Fibroblast of lung (primary cell): Measurements from ENCODE around the gene DLK2. TPM values are rescaled to one million over a fixed set of nuclear protein-coding genes. Genes with fewer than 3 reads are reported as not detected.
"Not testable (repeated sequence)": the region's sequence is repeated elsewhere in the genome, so short reads cannot be mapped to it uniquely, and the experiment has no call there.

ENCODE experiments used
- DNase-seq, 2 donors: peaks; one replicate each; pipeline versions ENCODE4 v3.0.0 to v3.0.0-alpha.2; 2010; ENCODE audit warnings: low read depth in 2 of 2
- H2AFZ ChIP-seq: 2 replicates; pipeline ENCODE4 v1.5.1; 2012; ENCODE audit warnings: low read length, control low read depth, inconsistent platforms
- H3K27ac ChIP-seq: 2 replicates; pipeline ENCODE4 v1.5.1; 2011; ENCODE audit warnings: low read length, control low read depth; ENCODE audit not compliant: insufficient read depth
- H3K27me3 ChIP-seq: 2 replicates; pipeline ENCODE4 v1.5.1; 2011; ENCODE audit warnings: mild to moderate bottlenecking, low read length; ENCODE audit not compliant: control insufficient read depth, insufficient read depth
- H3K36me3 ChIP-seq: 2 replicates; pipeline ENCODE4 v1.5.1; 2011; ENCODE audit warnings: low read length; ENCODE audit not compliant: control insufficient read depth, insufficient read depth
- H3K4me1 ChIP-seq: 2 replicates; pipeline ENCODE4 v1.5.1; 2011; ENCODE audit warnings: low read length; ENCODE audit not compliant: control insufficient read depth, insufficient read depth; ENCODE audit errors: extremely low read depth
- H3K4me2 ChIP-seq: 2 replicates; pipeline ENCODE4 v1.5.1; 2011; ENCODE audit warnings: low read length, control low read depth; ENCODE audit not compliant: insufficient read depth; ENCODE audit errors: extremely low read depth
- H3K4me3 ChIP-seq, 4 experiments: fragments of 200-600 bp in 1 of 4; sonication (generic) in 1 of 4; replicated peaks in 1 of 4; 2 replicates each; pipeline ENCODE4 v1.5.1; 2011 to 2016; ENCODE audit warnings: low read length in 4 of 4, low read depth in 3 of 4, mild to moderate bottlenecking in 3 of 4, control low read depth in 2 of 4, inconsistent platforms in 1 of 4, mixed read lengths in 1 of 4; ENCODE audit not compliant: insufficient read depth in 1 of 4; ENCODE audit errors: control extremely low read depth in 1 of 4
- H3K79me2 ChIP-seq: 2 replicates; pipeline ENCODE4 v1.5.1; 2012; ENCODE audit warnings: mild to moderate bottlenecking, low read length, inconsistent platforms; ENCODE audit not compliant: control insufficient read depth, insufficient read depth
- H3K9ac ChIP-seq: 2 replicates; pipeline ENCODE4 v1.5.1; 2011; ENCODE audit warnings: mild to moderate bottlenecking, low read length, control low read depth; ENCODE audit not compliant: insufficient read depth
- H3K9me3 ChIP-seq: 2 replicates; pipeline ENCODE4 v1.5.1; 2012; ENCODE audit warnings: low read depth, low read length; ENCODE audit not compliant: control insufficient read depth, insufficient read depth
- H4K20me1 ChIP-seq: 2 replicates; pipeline ENCODE4 v1.5.1; 2011; ENCODE audit warnings: low read length; ENCODE audit not compliant: control insufficient read depth, insufficient read depth; ENCODE audit errors: extremely low read depth
- CTCF ChIP-seq, 2 donors: IDR thresholded peaks in 1 of 2; conservative IDR thresholded peaks in 1 of 2; 1 replicate in 1 of 2; 2 replicates in 1 of 2; pipeline ENCODE4 v1.5.1; 2011 to 2012; ENCODE audit warnings: low read length in 2 of 2, control low read depth in 1 of 2, inconsistent platforms in 1 of 2, low read depth in 1 of 2, mild to moderate bottlenecking in 1 of 2
- EZH2 ChIP-seq: IDR thresholded peaks from 2 replicates; pipeline ENCODE4 v1.5.1; 2012; ENCODE audit warnings: low read length, control low read depth, mild to moderate bottlenecking; ENCODE audit errors: missing control alignments
- polyA plus RNA-seq, 2 donors: library from polyadenylated mRNA; depleted of rRNA in 1 of 2; stranded (reverse) in 1 of 2; unstranded in 1 of 2; fragments of >200 nt; gene quantifications; 2 replicates each; pipeline ENCODE4 v1.2.1, GENCODE V29; 2011 to 2012; ENCODE audit warnings: missing spikeins in 1 of 2
- total RNA-seq: library from RNA; depleted of rRNA; stranded (reverse); fragments of >200 nt; gene quantifications from 2 replicates; pipeline ENCODE4 v1.2.1, GENCODE V29; 2014

The DLK2 gene
- total and polyA plus RNA-seq, 2 donors (not counting 1 experiment from before 2014, with no cell fraction given) = 0.17 to 0.23 TPM

DNA sequence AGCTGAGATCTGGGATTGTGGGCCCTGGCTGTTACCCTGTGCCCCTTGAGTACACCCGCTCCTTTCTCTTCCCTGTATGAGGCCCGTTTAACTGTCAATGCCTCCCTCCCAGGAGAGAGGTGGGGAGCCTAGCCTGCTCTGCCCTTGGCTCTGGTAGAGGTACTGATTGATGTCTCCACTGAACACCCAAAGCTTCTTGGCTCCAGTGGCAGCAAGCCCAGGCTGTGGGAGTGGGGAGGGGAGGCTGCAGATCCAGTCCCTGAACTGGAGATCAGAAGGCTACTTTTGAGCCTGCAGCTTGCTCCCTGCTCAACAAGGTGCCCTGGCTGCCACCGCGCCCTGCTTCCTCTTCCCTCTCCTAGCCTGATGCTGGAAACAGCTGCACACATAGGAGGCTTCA is 47.3 kb upstream of the DLK2 start:
- Histone ChIP-seq H4K20me1 (no peaks in the 10 kb centered on the region), H3K36me3 (peaks cover 27% of the 10 kb centered on the region), H3K9ac (no peak overlapping the region), H3K27ac (no peak overlapping the region), H3K4me3 (no peak overlapping the region), H3K9me3 (no peaks in the 10 kb centered on the region), H3K4me1 (no peaks in the 10 kb centered on the region), H3K79me2 (no peaks in the 10 kb centered on the region), H3K27me3 (no peaks in the 10 kb centered on the region), H3K4me2 (no peak overlapping the region), H2AFZ (no peak overlapping the region)
- TF ChIP-seq CTCF (conservative IDR thresholded peaks at IDR 0.05 in 1 of 2, IDR thresholded peaks at IDR 0.05 in 1 of 2; ENCODE audit: low read depth in 1 of 2, low read length in 2 of 2) (no peak), EZH2 (no peak)
- DNase-seq = no peak

GRCh38 chr6:43500921-43501320 is 45.6 kb upstream of the DLK2 start:
- no peaks in the 10 kb centered on the region for H3K79me2 ChIP-seq
- no peaks in the 10 kb centered on the region for H3K9me3 ChIP-seq
- no peak overlapping the region for H3K4me3 ChIP-seq
- peaks cover 27% of the 10 kb centered on the region for H3K36me3 ChIP-seq
- no peak overlapping the region for H3K9ac ChIP-seq
- TF ChIP-seq EZH2 (no peak), CTCF (conservative IDR thresholded peaks at IDR 0.05 in 1 of 2, IDR thresholded peaks at IDR 0.05 in 1 of 2; ENCODE audit: low read depth in 1 of 2, low read length in 2 of 2) (no peak)
- no peak for DNase-seq
- H3K4me2 ChIP-seq = no peak overlapping the region
- H3K27me3 ChIP-seq = no peaks in the 10 kb centered on the region
- H2AFZ ChIP-seq = no peak overlapping the region
- H3K27ac ChIP-seq = no peak overlapping the region
- peaks cover 11% of the 10 kb centered on the region for H3K4me1 ChIP-seq
- H4K20me1 ChIP-seq = no peaks in the 10 kb centered on the region

- H3K36me3 ChIP-seq = peaks cover 16% of the 10 kb centered on the region
- H2AFZ ChIP-seq = no peak overlapping the region
- no peak for DNase-seq
- TF ChIP-seq CTCF (conservative IDR thresholded peaks at IDR 0.05 in 1 of 2, IDR thresholded peaks at IDR 0.05 in 1 of 2; ENCODE audit: low read depth in 1 of 2, low read length in 2 of 2) = no peak
- TF ChIP-seq EZH2 = no peak
- peaks cover 16% of the 10 kb centered on the region for H3K4me1 ChIP-seq
- H3K9ac ChIP-seq = no peak overlapping the region
- no peaks in the 10 kb centered on the region for H3K27me3 ChIP-seq
- no peaks in the 10 kb centered on the region for H3K9me3 ChIP-seq
- no peak overlapping the region for H3K4me2 ChIP-seq
- no peak overlapping the region for H3K27ac ChIP-seq
- no peaks in the 10 kb centered on the region for H4K20me1 ChIP-seq
- peaks cover 3% of the 10 kb centered on the region for H3K79me2 ChIP-seq
- H3K4me3 ChIP-seq = no peak overlapping the region
Measured at GRCh38 chr6:43499028-43499815, 43.9 kb upstream of the DLK2 start.

DNA sequence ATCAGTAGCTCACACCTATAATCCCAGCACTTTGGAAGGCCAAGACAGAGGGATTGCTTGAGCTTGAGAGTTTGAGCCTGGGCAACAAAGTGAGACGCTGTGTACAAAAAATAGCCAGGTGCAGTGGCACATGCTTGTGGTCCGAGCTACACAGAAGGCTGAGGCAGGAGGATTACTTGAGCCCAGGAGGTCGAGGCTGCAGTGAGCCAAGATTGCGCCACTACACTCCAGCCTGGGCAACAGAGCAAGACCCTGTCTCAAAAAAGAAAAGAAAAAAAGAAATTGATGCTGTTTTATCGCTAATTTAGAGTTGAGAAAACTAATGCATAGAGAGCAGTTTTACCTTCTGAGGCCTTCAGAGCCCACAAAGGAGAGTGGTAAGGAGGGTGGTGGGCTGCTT is 42.9 kb upstream of the DLK2 start:
- H3K27ac ChIP-seq = not testable (repeated sequence)
- H3K4me1 ChIP-seq = peaks cover 16% of the 10 kb centered on the region
- peaks cover 13% of the 10 kb centered on the region for H3K36me3 ChIP-seq

More for the DNA sequence above, 42.9 kb upstream of the DLK2 start:
- not testable (repeated sequence) for H3K9me3 ChIP-seq, H3K27me3 ChIP-seq, H4K20me1 ChIP-seq, H3K79me2 ChIP-seq, H3K4me3 ChIP-seq, DNase-seq, H3K4me2 ChIP-seq, H2AFZ ChIP-seq, H3K9ac ChIP-seq
